IMR-90 (cell line): ENCODE data around the gene STAT1. TPM values are rescaled to one million over a fixed set of nuclear protein-coding genes. Genes with fewer than 3 reads are reported as not detected.

Experiments
- MAZ ChIP-seq: IDR thresholded peaks from 2 replicates; pipeline ENCODE4 v1.6.1; 2012; ENCODE audit warnings: low read depth, mild to moderate bottlenecking, low read length, improper control_type of control experiment, moderate library complexity, borderline replicate concordance
- USF2 ChIP-seq: fragments of 150-350 bp; IDR thresholded peaks from 2 replicates; pipeline ENCODE4 v1.6.1; 2017; ENCODE audit warnings: mild to moderate bottlenecking, antibody characterized with exemption, low read length, low read depth
- polyA plus RNA-seq, 3 experiments: library from polyadenylated mRNA; depleted of rRNA; stranded (reverse); fragments of >200 nt; gene quantifications; 2 replicates each; pipeline ENCODE4 v1.2.3, GENCODE V29; 2012; ENCODE audit warnings: low replicate concordance in 1 of 3
- total RNA-seq: library from RNA; depleted of rRNA; stranded (reverse); fragments of >200 nt; gene quantifications from 2 replicates; pipeline ENCODE4 v1.2.3, GENCODE V29; 2012

STAT1 gene
- total and polyA plus RNA-seq, 2 of the 4 experiments (the other 2 are of a cell fraction): 43.2 to 67.9 TPM

- TF ChIP-seq MAZ: no peak
- no peak for TF ChIP-seq USF2
Measured at GRCh38 chr2:191051825-191052778, 38.1 kb upstream of the STAT1 start (continued).
